Measurements from ENCODE around the gene CBLB. TPM values are rescaled to one million over a fixed set of nuclear protein-coding genes. Genes with fewer than 3 reads are reported as not detected.

CBLB gene
- total RNA-seq, 2 donors from 2014 or later = 31.1 to 40.5 TPM

- H3K36me3 ChIP-seq (replicated peaks in 1 of 2; ENCODE audit: insufficient read depth in 1 of 2, low read depth in 2 of 2) = no peaks in the 10 kb centered on the region
- TF ChIP-seq POLR2A (IDR thresholded peaks at IDR 0.05) (no peak), CTCF (IDR thresholded peaks at IDR 0.05) (no peak)
- DNase-seq (no peak), ATAC-seq (no peak)
- H3K4me3 ChIP-seq = no peak overlapping the region
- 23 to 32% methylated on average over 1 of the region's 1 CpG for WGBS, 2 donors
- peaks cover 29% of the 10 kb centered on the region for H3K4me1 ChIP-seq
- H3K9me3 ChIP-seq = no peaks in the 10 kb centered on the region
- no peak overlapping the region for H3K27ac ChIP-seq
- intact Hi-C loops (cut with DNase I) = no loop called here
- no peaks in the 10 kb centered on the region for H3K27me3 ChIP-seq
These were observed 55.1 kb downstream of the CBLB start for GRCh38 chr3:105813710-105814109.

- no peaks in the 10 kb centered on the region for H3K36me3 ChIP-seq (replicated peaks in 1 of 2; ENCODE audit: insufficient read depth in 1 of 2, low read depth in 2 of 2)
- ATAC-seq (no peak), DNase-seq (no peak)
- WGBS, 2 donors = 82 to 90% methylated on average over 1 of the region's 1 CpG
- H3K4me1 ChIP-seq = peaks cover 34% of the 10 kb centered on the region
- no peaks in the 10 kb centered on the region for H3K9me3 ChIP-seq
- TF ChIP-seq CTCF (IDR thresholded peaks at IDR 0.05) = no peak
- no peak for TF ChIP-seq POLR2A (IDR thresholded peaks at IDR 0.05)
- no peaks in the 10 kb centered on the region for H3K27me3 ChIP-seq
- no peak overlapping the region for H3K27ac ChIP-seq
- H3K4me3 ChIP-seq = no peak overlapping the region
- intact Hi-C loops (cut with DNase I) = no loop called here
These were observed 56.6 kb downstream of the CBLB start for GRCh38 chr3:105812194-105812586.

- DNase-seq (no peak), ATAC-seq (no peak)
- intact Hi-C loops (cut with DNase I) = no loop called here
- TF ChIP-seq POLR2A (IDR thresholded peaks at IDR 0.05) = no peak
- Histone ChIP-seq H3K27ac (no peak overlapping the region), H3K9me3 (no peaks in the 10 kb centered on the region), H3K4me1 (peaks cover 34% of the 10 kb centered on the region), H3K4me3 (no peak overlapping the region), H3K27me3 (no peaks in the 10 kb centered on the region), H3K36me3 (replicated peaks in 1 of 2; ENCODE audit: insufficient read depth in 1 of 2, low read depth in 2 of 2) (no peaks in the 10 kb centered on the region)
- WGBS, 2 donors = 72 to 84% methylated on average over 10 of the region's 10 CpGs
These were observed 57.2 kb downstream of the CBLB start for GRCh38 chr3:105811518-105812193.

DNA sequence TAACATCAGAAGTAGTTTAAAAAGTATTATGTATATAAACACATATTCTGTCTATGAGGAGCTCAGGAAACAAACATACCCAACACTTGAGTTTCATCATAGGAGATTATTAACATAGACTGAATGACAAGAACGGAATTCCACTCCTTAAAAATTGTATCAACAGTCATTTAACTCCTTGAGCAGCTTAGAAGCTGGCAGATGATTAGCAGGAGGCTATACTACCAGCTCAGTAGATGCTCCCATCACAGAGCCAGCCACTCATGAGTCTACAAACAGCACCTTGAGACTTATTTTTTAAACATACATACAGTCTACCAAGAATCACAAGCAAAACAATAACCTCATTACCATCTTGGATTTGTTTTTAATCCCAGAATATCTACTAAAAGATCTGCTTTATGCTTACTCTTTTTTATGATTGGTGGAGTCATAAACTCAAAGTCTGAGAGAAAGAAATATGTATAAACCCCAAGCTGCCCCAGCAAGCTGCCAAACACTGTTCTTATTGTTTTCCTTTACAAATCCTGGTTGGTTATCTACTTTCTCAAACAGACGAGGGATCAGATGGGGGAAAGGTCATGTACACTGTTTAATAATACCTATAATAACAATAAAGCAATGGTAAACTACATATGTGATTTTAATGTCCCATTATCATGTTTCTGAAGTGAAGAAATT lies 59.5 kb downstream of the CBLB start:
- Histone ChIP-seq H3K4me1 (peaks cover 37% of the 10 kb centered on the region), H3K9me3 (no peaks in the 10 kb centered on the region), H3K27me3 (no peaks in the 10 kb centered on the region), H3K36me3 (replicated peaks in 1 of 2; ENCODE audit: insufficient read depth in 1 of 2, low read depth in 2 of 2) (no peaks in the 10 kb centered on the region), H3K27ac (peak overlapping the region in 2 of 4 donors; percentile 20 to 39), H3K4me3 (no peak overlapping the region)
- DNase-seq (no peak), ATAC-seq (no peak)
- WGBS, 2 donors = 8 to 24% methylated on average over 2 of the region's 2 CpGs
- intact Hi-C loops (cut with DNase I) = no loop called here
- TF ChIP-seq CTCF (IDR thresholded peaks at IDR 0.05) (no peak), POLR2A (IDR thresholded peaks at IDR 0.05) (no peak)

DNA sequence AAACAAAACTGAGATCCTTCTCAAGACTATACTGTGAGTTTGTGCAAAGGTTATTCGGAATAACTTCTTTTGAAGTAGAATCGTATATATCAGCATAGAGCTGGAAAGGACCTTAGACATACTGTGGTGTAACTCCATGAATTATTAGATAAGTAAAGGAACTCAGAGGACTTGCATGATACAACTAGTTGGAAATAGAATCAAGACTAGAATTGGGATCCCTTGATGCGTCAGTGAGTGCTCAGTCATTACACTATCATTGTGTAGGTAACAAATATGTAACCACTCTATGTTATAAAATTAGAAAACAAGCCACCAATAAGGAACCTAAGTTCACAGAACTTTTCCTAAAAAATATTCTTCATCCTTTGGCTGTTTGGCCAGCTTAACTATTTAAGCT lies 61.1 kb downstream of the CBLB start:
- H3K4me1 ChIP-seq = peaks cover 23% of the 10 kb centered on the region
- H3K27ac ChIP-seq = no peak overlapping the region
- H3K9me3 ChIP-seq = no peaks in the 10 kb centered on the region
- H3K27me3 ChIP-seq = no peaks in the 10 kb centered on the region
- intact Hi-C loops (cut with DNase I) = no loop called here
- no peak for TF ChIP-seq CTCF (IDR thresholded peaks at IDR 0.05)
- no peak for TF ChIP-seq POLR2A (IDR thresholded peaks at IDR 0.05)
- 93 to 94% methylated on average over 3 of the region's 3 CpGs for WGBS, 2 donors
- no peaks in the 10 kb centered on the region for H3K36me3 ChIP-seq (replicated peaks in 1 of 2; ENCODE audit: insufficient read depth in 1 of 2, low read depth in 2 of 2)
- H3K4me3 ChIP-seq = no peak overlapping the region
- no peak for DNase-seq
- ATAC-seq = no peak
